Measurements from ENCODE around the gene SEPSECS.

Gene SEPSECS

GRCh38 chr4:25158817-25159216, 1.4 kb downstream of the SEPSECS start:
- ATAC-seq (ENCODE audit: insufficient read depth, low read depth) (no peak), DNase-seq (no peak)
- H3K79me2 ChIP-seq (ENCODE audit: insufficient read depth, low read length), result peaks cover 49% of the 10 kb centered on the region
- no peaks in the 10 kb centered on the region for H4K20me1 ChIP-seq (ENCODE audit: insufficient read depth, low read length)
- TF ChIP-seq EZH2 (IDR thresholded peaks at IDR 0.05; ENCODE audit: borderline replicate concordance, low read depth, low read length, severe bottlenecking), result no peak
- no peak for TF ChIP-seq CTCF (IDR thresholded peaks at IDR 0.05; ENCODE audit: borderline replicate concordance, extremely low read depth, low read length, poor library complexity, severe bottlenecking)
- H3K36me3 ChIP-seq (ENCODE audit: insufficient read depth, low read length), result peaks cover 18% of the 10 kb centered on the region
- no peaks in the 10 kb centered on the region for H3K27me3 ChIP-seq (ENCODE audit: insufficient read depth, low read length, poor library complexity)
- H2AFZ ChIP-seq (ENCODE audit: low read depth, low read length), result peak overlapping the region; percentile 94
- no peaks in the 10 kb centered on the region for H3K9me3 ChIP-seq (ENCODE audit: insufficient read depth, low read length, severe bottlenecking)
- H3K9ac ChIP-seq (ENCODE audit: low read depth, low read length), result peak overlapping the region; percentile 86
- peaks cover 38% of the 10 kb centered on the region for H3K4me1 ChIP-seq (ENCODE audit: insufficient read depth, low read length)
- H3K4me3 ChIP-seq (ENCODE audit: low read depth in 1 of 2, low read length in 2 of 2), result peak overlapping the region; percentile 71 to 87; a peak in 3 of 4 replicates
- H3K27ac ChIP-seq (ENCODE audit: low read length), result peak overlapping the region; percentile 95
- peak overlapping the region; percentile 81 for H3K4me2 ChIP-seq (ENCODE audit: insufficient read depth, low read length)

- H3K27ac ChIP-seq (ENCODE audit: low read length), result no peak overlapping the region
- ATAC-seq (ENCODE audit: insufficient read depth, low read depth), result no peak
- H3K4me3 ChIP-seq (ENCODE audit: low read depth in 1 of 2, low read length in 2 of 2), result no peak overlapping the region
- no peak overlapping the region for H2AFZ ChIP-seq (ENCODE audit: low read depth, low read length)
- no peaks in the 10 kb centered on the region for H4K20me1 ChIP-seq (ENCODE audit: insufficient read depth, low read length)
- no peak overlapping the region for H3K4me2 ChIP-seq (ENCODE audit: insufficient read depth, low read length)
- no peaks in the 10 kb centered on the region for H3K9me3 ChIP-seq (ENCODE audit: insufficient read depth, low read length, severe bottlenecking)
- no peak for TF ChIP-seq CTCF (IDR thresholded peaks at IDR 0.05; ENCODE audit: borderline replicate concordance, extremely low read depth, low read length, poor library complexity, severe bottlenecking)
- TF ChIP-seq EZH2 (IDR thresholded peaks at IDR 0.05; ENCODE audit: borderline replicate concordance, low read depth, low read length, severe bottlenecking), result no peak
- peaks cover 28% of the 10 kb centered on the region for H3K4me1 ChIP-seq (ENCODE audit: insufficient read depth, low read length)
- DNase-seq, result no peak
- peaks cover 36% of the 10 kb centered on the region for H3K79me2 ChIP-seq (ENCODE audit: insufficient read depth, low read length)
- no peak overlapping the region for H3K9ac ChIP-seq (ENCODE audit: low read depth, low read length)
- no peaks in the 10 kb centered on the region for H3K27me3 ChIP-seq (ENCODE audit: insufficient read depth, low read length, poor library complexity)
- peaks cover 10% of the 10 kb centered on the region for H3K36me3 ChIP-seq (ENCODE audit: insufficient read depth, low read length)
Observed at GRCh38 chr4:25157081-25157480, 3.2 kb downstream of the SEPSECS start.

GRCh38 chr4:25155947-25156346, 4.3 kb downstream of the SEPSECS start:
- no peaks in the 10 kb centered on the region for H4K20me1 ChIP-seq (ENCODE audit: insufficient read depth, low read length)
- H3K9ac ChIP-seq (ENCODE audit: low read depth, low read length), result no peak overlapping the region
- H3K4me3 ChIP-seq (ENCODE audit: low read depth in 1 of 2, low read length in 2 of 2), result no peak overlapping the region
- H3K4me2 ChIP-seq (ENCODE audit: insufficient read depth, low read length), result no peak overlapping the region
- peaks cover 19% of the 10 kb centered on the region for H3K4me1 ChIP-seq (ENCODE audit: insufficient read depth, low read length)
- TF ChIP-seq EZH2 (IDR thresholded peaks at IDR 0.05; ENCODE audit: borderline replicate concordance, low read depth, low read length, severe bottlenecking) (no peak), CTCF (IDR thresholded peaks at IDR 0.05; ENCODE audit: borderline replicate concordance, extremely low read depth, low read length, poor library complexity, severe bottlenecking) (no peak)
- H3K36me3 ChIP-seq (ENCODE audit: insufficient read depth, low read length), result peaks cover 15% of the 10 kb centered on the region
- peaks cover 24% of the 10 kb centered on the region for H3K79me2 ChIP-seq (ENCODE audit: insufficient read depth, low read length)
- no peak for ATAC-seq (ENCODE audit: insufficient read depth, low read depth)
- no peaks in the 10 kb centered on the region for H3K9me3 ChIP-seq (ENCODE audit: insufficient read depth, low read length, severe bottlenecking)
- H2AFZ ChIP-seq (ENCODE audit: low read depth, low read length), result no peak overlapping the region
- no peak for DNase-seq
- H3K27ac ChIP-seq (ENCODE audit: low read length), result no peak overlapping the region
- no peaks in the 10 kb centered on the region for H3K27me3 ChIP-seq (ENCODE audit: insufficient read depth, low read length, poor library complexity)

All from DND-41 (cell line).